H1 (cell line): ENCODE measurements around the gene PARD3. TPM values are rescaled to one million over a fixed set of nuclear protein-coding genes. Genes with fewer than 3 reads are reported as not detected.

ENCODE experiments used
- ATF2 ChIP-seq: IDR thresholded peaks from 2 replicates; pipeline ENCODE4 v1.6.1; 2012; ENCODE audit warnings: low read length, inconsistent platforms
- BACH1 ChIP-seq: IDR thresholded peaks from 2 replicates; pipeline ENCODE4 v1.6.1; 2012; ENCODE audit warnings: low read length, improper control_type of control experiment
- CHD1 ChIP-seq: IDR thresholded peaks from 2 replicates; pipeline ENCODE4 v1.6.1; 2012; ENCODE audit warnings: low read depth, low read length, improper control_type of control experiment
- CHD2 ChIP-seq: IDR thresholded peaks from 2 replicates; pipeline ENCODE4 v1.6.1; 2012; ENCODE audit warnings: low read length, improper control_type of control experiment
- polyA plus RNA-seq, 7 experiments: library from polyadenylated mRNA; depleted of rRNA in 3 of 7; stranded (reverse) in 5 of 7; unstranded in 2 of 7; fragments of >200 nt in 5 of 7; fragments of 200-250 nt in 2 of 7; gene quantifications; 1 replicate in 5 of 7; 2 replicates in 1 of 7; 4 replicates in 1 of 7; pipeline versions ENCODE4 v1.2.1 to v1.2.3, GENCODE V29; 2011 to 2013; ENCODE audit warnings: missing spikeins in 2 of 7, mixed read lengths in 2 of 7
- total RNA-seq: library from RNA; stranded (reverse); fragmentation: NEBNext Ultra II Directional; extraction: Animal tissue kit (Norgen Biotek cat#: 25700); gene quantifications from 2 replicates; pipeline ENCODE4 v1.2.1, GENCODE V29; 2021
- TF ChIP-seq, protein P1 (sequence below): IDR thresholded peaks from 2 replicates; pipeline ENCODE4 v1.6.1; 2011; ENCODE audit warnings: low read length, improper control_type of control experiment

PARD3 gene
- total and polyA plus RNA-seq, 2 of the 8 experiments (the other 6 are each of a cell fraction or from before 2014, with no cell fraction given) = 19.7 to 49.1 TPM

- TF ChIP-seq, protein P1, sequence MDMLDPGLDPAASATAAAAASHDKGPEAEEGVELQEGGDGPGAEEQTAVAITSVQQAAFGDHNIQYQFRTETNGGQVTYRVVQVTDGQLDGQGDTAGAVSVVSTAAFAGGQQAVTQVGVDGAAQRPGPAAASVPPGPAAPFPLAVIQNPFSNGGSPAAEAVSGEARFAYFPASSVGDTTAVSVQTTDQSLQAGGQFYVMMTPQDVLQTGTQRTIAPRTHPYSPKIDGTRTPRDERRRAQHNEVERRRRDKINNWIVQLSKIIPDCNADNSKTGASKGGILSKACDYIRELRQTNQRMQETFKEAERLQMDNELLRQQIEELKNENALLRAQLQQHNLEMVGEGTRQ = no peak
- TF ChIP-seq BACH1 (no peak), ATF2 (no peak), CHD1 (no peak), CHD2 (no peak)
Observed at GRCh38 chr10:34319197-34319846, 495.8 kb downstream of the PARD3 start (continued).
